Ishikawa (cell line): Measurements from ENCODE around the gene TINAGL1.
A peak's percentile ranks its signal among the peaks of the same experiment; 100 is the strongest.

Experiments
- CEBPB ChIP-seq: IDR thresholded peaks from 2 replicates; pipeline ENCODE4 v1.6.1; 2012
- CREB1 ChIP-seq: IDR thresholded peaks from 2 replicates; pipeline ENCODE4 v1.6.1; 2012; ENCODE audit warnings: low read depth
- EGR1 ChIP-seq: IDR thresholded peaks from 2 replicates; pipeline ENCODE4 v1.6.1; 2012
- EP300 ChIP-seq: IDR thresholded peaks from 2 replicates; pipeline ENCODE4 v1.6.1; 2012; ENCODE audit warnings: borderline replicate concordance
- FOXM1 ChIP-seq: IDR thresholded peaks from 2 replicates; pipeline ENCODE4 v1.6.1; 2012; ENCODE audit warnings: low read depth, borderline replicate concordance
- MAX ChIP-seq: IDR thresholded peaks from 2 replicates; pipeline ENCODE4 v1.6.1; 2012
- NFIC ChIP-seq: IDR thresholded peaks from 2 replicates; pipeline ENCODE4 v1.6.1; 2012
- RAD21 ChIP-seq: IDR thresholded peaks from 2 replicates; pipeline ENCODE4 v1.6.1; 2012; ENCODE audit warnings: low read depth
- REST ChIP-seq: IDR thresholded peaks from 2 replicates; pipeline ENCODE4 v1.6.1; 2012; ENCODE audit warnings: low read depth, mild to moderate bottlenecking
- TAF1 ChIP-seq: IDR thresholded peaks from 2 replicates; pipeline ENCODE4 v1.6.1; 2012; ENCODE audit warnings: low read depth, mild to moderate bottlenecking
- TCF12 ChIP-seq: IDR thresholded peaks from 2 replicates; pipeline ENCODE4 v1.6.1; 2012; ENCODE audit warnings: low read depth
- TEAD4 ChIP-seq: IDR thresholded peaks from 2 replicates; pipeline ENCODE4 v1.6.1; 2012
- USF1 ChIP-seq: IDR thresholded peaks from 2 replicates; pipeline ENCODE4 v1.6.1; 2012
- YY1 ChIP-seq: IDR thresholded peaks from 2 replicates; pipeline ENCODE4 v1.6.1; 2012; ENCODE audit warnings: low read depth
- ZBTB7A ChIP-seq: IDR thresholded peaks from 2 replicates; pipeline ENCODE4 v1.6.1; 2012; ENCODE audit warnings: low read depth

TINAGL1 gene

GRCh38 chr1:31627930-31628559 is 51.7 kb downstream of the TINAGL1 start:
- TF ChIP-seq TAF1 (no peak), TCF12 (no peak), YY1 (no peak), NFIC (no peak), FOXM1 (no peak), TEAD4 (no peak), REST (no peak)

GRCh38 chr1:31628931-31629556 is 52.7 kb downstream of the TINAGL1 start:
- TF ChIP-seq ZBTB7A (no peak), TCF12 (no peak), RAD21 (no peak), CEBPB (no peak), REST (no peak), USF1 (no peak), TAF1 (no peak), YY1 (no peak), EP300 (no peak), EGR1 (no peak), NFIC (no peak), CREB1 (no peak), MAX (no peak), FOXM1 (no peak), TEAD4 (no peak)

- TF ChIP-seq USF1: no peak
- TF ChIP-seq CREB1: no peak
- TF ChIP-seq REST: no peak
- TF ChIP-seq TEAD4: no peak
- no peak for TF ChIP-seq CEBPB
Measured at GRCh38 chr1:31632649-31633048, 56.3 kb downstream of the TINAGL1 start.

GRCh38 chr1:31633117-31633516 is 56.8 kb downstream of the TINAGL1 start:
- no peak for TF ChIP-seq CEBPB
- peak; percentile 33; the same call in 1 of the 2 replicates for TF ChIP-seq RAD21
